Measurements from ENCODE around the gene PPP1R12B.
"Not testable (repeated sequence)": the region's sequence is repeated elsewhere in the genome, so short reads cannot be mapped to it uniquely, and the experiment has no call there.

PPP1R12B gene

DNA sequence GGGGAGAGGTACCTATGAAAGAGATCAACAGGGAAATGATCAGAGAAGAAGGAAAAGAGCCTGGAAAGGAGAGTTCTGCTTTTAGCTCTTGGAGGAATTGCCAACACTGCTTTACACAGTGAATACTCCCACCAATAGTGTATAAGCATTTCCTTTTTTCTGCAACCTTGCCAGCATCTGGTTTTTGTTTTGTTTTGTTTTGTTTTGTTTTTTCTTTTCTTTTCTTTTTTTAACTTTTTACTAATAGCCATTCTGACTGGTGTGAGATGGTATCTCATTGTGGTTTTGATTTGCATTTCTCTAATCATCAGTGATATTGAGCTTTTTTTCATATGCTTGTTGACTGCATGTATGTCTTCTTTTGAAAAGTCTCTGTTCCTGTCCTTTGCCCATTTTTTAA, 165.4 kb downstream of the PPP1R12B start:
- not testable (repeated sequence) for DNase-seq (ENCODE audit: low read depth, low spot score); H3K4me3 ChIP-seq (ENCODE audit: low read length)

- DNase-seq (ENCODE audit: low read depth, low spot score) = no peak
- no peak overlapping the region for H3K4me3 ChIP-seq (ENCODE audit: low read length)
Measured at GRCh38 chr1:202516434-202516877, 168.0 kb downstream of the PPP1R12B start.

GRCh38 chr1:202517146-202517545, 168.6 kb downstream of the PPP1R12B start:
- not testable (repeated sequence) for DNase-seq (ENCODE audit: low read depth, low spot score); H3K4me3 ChIP-seq (ENCODE audit: low read length)

DNA sequence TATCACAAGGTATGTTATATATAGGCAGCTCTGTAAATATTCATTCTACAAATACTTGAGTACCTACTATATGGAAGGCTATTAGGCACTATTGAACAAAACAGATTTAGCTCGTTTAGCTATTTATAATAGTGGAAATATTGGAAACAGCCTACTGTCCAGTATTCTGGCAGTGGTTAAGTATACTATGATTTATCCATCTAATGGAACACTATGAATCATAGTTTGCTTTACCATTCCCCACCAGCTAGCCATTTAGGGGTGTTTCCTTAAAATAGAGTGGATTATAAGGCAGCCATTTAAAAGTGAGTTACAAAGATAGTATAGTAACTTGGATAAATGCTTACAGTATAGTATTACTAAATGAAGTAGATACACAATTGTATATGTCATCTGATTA, 169.7 kb downstream of the PPP1R12B start:
- not testable (repeated sequence) for H3K4me3 ChIP-seq (ENCODE audit: low read length)

GRCh38 chr1:202518905-202519304, 170.4 kb downstream of the PPP1R12B start:
- DNase-seq (ENCODE audit: low read depth, low spot score); H3K4me3 ChIP-seq (ENCODE audit: low read length): not testable (repeated sequence)

More for the DNA sequence above, 169.7 kb downstream of the PPP1R12B start:
- not testable (repeated sequence) for DNase-seq (ENCODE audit: low read depth, low spot score)

DNA sequence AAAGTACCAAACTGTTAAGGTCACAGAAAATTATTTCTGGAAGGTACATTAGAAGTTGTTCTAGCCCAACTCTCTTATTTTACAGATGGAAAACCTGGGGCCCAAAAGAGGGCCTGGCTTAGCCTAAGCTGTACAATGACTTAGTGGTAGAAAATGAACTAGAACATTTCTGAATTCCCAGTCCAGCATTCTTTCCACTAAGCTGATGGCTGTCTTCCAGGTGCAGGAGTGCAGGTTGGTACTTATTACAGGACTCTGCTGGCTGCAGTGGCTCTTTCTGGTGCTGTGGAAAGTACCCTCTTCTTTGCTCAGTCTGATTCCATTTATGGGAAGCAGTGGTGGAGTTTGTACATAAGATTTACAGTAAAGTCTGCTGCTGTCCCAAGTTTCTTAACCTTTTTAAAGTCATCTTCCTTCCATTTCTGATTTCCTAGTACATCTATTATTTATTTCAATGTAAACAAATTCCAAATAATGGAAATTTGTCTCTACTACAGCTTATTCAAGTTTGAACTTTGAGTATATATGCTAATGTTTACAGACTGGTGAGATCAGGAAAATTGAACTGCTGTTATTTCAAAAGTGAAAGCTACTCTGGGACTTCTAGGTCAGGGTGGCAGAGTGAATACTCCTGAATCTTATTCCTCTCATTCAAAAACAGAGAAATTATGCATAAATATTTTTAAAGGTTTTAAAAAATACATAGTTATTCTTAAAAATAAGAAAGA, 171.8 kb downstream of the PPP1R12B start:
- H3K4me3 ChIP-seq (ENCODE audit: low read length); DNase-seq (ENCODE audit: low read depth, low spot score): not testable (repeated sequence)

DNA sequence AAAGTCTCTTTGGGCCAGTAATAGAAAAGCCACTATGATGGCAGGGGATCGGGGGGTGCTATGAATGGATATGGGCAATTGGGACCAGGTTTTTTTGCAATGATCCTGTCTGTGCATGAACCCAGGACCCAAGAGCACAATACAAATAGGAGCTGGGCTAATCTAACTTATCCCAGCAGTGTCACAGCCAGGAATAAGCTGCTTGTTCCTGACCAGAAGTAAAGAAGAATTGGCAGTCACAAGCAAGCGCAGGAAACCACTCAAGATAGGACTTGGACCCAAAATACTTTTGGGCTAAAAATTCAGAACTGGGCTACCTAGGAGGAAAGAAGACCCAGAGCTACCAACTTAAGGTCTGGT, 172.3 kb downstream of the PPP1R12B start:
- not testable (repeated sequence) for DNase-seq (ENCODE audit: low read depth, low spot score); H3K4me3 ChIP-seq (ENCODE audit: low read length)

DNA sequence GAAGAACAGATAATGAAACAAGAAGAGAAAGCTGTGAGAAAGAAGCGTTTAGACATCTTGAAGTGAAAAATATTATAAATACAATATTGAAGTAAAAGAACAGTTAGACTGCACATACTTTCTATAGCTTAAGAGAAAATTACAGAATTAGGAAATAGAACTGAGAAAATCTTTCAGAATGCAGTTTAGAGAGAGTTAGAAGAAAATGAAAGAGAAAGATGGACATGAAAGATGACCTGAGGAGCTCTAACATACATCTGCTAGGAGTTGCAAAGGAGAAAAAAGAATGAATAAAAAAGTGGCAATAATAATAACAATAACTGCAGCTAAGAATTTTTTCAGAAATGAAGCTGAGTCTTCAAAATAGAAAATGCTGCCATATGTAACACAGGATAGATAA, 173.0 kb downstream of the PPP1R12B start:
- H3K4me3 ChIP-seq (ENCODE audit: low read length); DNase-seq (ENCODE audit: low read depth, low spot score): not testable (repeated sequence)

DNA sequence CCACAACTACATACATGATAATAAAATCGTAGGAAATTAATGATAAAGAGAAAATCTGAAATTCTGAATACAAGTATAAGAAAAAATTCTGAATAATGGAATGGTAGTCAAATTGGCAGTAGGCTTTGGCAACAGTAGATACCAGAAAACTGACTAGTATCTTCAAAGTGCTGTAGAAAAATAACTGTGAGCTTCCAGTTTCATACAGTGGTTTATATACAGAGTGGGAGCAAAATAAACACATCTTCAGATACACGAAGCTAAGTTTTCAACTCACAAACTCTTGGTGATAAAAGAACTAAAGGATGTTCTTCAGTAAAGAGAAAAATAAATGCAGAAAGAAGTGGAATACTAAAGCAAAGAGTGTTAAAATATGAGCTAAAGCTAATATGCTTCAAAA, 173.4 kb downstream of the PPP1R12B start:
- no peak overlapping the region for H3K4me3 ChIP-seq (ENCODE audit: low read length)
- DNase-seq (ENCODE audit: low read depth, low spot score) = no peak

GRCh38 chr1:202526056-202526455, 177.6 kb downstream of the PPP1R12B start:
- DNase-seq (ENCODE audit: low read depth, low spot score); H3K4me3 ChIP-seq (ENCODE audit: low read length): not testable (repeated sequence)

- DNase-seq (ENCODE audit: low read depth, low spot score); H3K4me3 ChIP-seq (ENCODE audit: low read length): not testable (repeated sequence)
Measured at GRCh38 chr1:202528096-202528722, 179.7 kb downstream of the PPP1R12B start.

GRCh38 chr1:202530686-202531085, 182.2 kb downstream of the PPP1R12B start:
- not testable (repeated sequence) for DNase-seq (ENCODE audit: low read depth, low spot score); H3K4me3 ChIP-seq (ENCODE audit: low read length)

GRCh38 chr1:202531472-202531811, 182.9 kb downstream of the PPP1R12B start:
- DNase-seq (ENCODE audit: low read depth, low spot score) = no peak
- H3K4me3 ChIP-seq (ENCODE audit: low read length) = no peak overlapping the region

DNA sequence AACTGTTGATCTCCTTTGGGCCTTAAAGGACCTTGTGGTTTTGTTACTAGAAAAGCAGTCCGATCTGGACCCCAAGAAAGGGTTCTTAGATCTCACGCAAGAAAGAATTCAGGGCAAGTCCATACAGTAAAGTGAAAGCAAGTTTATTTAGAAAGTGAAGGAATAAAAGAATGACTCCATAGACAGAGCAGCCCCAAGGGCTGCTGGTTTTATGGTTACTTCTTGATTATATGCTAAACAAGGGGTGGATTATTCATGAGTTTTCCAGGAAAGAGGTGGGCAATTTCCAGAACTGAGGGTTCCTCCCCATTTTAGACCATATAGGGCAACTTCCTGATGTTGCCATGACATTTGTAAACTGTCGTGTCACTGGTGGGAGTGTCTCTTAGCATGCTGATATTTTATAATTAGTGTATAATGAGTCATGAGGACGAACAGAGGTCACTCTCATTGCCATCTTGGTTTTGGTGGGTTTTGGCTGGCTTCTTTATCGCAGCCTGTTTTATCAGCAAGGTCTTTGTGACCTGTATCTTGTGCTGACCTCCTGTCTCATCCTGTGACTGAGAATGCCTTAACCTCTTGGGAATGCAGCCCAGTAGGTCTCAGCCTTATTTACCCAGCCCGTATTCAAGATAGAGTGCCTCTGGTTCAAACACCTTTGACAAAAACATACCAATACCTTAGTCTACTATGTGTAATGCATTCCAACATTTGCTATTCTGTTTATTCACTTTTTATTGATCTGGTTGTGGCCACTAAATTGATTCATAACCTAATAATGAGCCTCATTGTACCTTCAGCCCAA, 183.5 kb downstream of the PPP1R12B start:
- H3K4me3 ChIP-seq (ENCODE audit: low read length); DNase-seq (ENCODE audit: low read depth, low spot score): not testable (repeated sequence)

GRCh38 chr1:202539166-202539574, 190.7 kb downstream of the PPP1R12B start:
- DNase-seq (ENCODE audit: low read depth, low spot score) = not testable (repeated sequence)

DNA sequence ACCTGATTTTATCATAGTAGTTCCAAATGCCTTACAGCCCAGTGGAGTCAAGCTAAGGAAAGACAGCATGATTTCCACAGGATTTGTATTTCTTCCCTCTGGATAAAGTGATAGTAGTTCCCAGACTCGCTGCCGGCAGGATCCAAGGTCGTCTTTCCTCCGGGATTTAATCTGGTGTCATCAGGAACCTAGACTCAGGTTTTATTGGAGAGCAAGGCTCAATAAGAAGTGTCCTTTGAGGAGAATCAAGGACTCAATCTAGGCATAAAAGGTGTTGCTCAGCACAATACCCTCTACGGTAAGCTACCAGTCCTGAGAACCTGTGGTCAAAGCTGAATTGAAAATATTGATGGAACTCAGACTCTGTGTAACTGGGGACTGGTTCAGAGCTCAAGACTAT, 191.1 kb downstream of the PPP1R12B start:
- not testable (repeated sequence) for DNase-seq (ENCODE audit: low read depth, low spot score); H3K4me3 ChIP-seq (ENCODE audit: low read length)

More at GRCh38 chr1:202539166-202539574, 190.7 kb downstream of the PPP1R12B start:
- H3K4me3 ChIP-seq (ENCODE audit: low read length) = not testable (repeated sequence)

- no peak overlapping the region for H3K4me3 ChIP-seq (ENCODE audit: low read length)
- DNase-seq (ENCODE audit: low read depth, low spot score) = no peak
Measured at GRCh38 chr1:202540014-202540413, 191.5 kb downstream of the PPP1R12B start.

- DNase-seq (ENCODE audit: low read depth, low spot score) = no peak
- no peak overlapping the region for H3K4me3 ChIP-seq (ENCODE audit: low read length)
Measured at GRCh38 chr1:202540448-202540847, 191.9 kb downstream of the PPP1R12B start.

DNA sequence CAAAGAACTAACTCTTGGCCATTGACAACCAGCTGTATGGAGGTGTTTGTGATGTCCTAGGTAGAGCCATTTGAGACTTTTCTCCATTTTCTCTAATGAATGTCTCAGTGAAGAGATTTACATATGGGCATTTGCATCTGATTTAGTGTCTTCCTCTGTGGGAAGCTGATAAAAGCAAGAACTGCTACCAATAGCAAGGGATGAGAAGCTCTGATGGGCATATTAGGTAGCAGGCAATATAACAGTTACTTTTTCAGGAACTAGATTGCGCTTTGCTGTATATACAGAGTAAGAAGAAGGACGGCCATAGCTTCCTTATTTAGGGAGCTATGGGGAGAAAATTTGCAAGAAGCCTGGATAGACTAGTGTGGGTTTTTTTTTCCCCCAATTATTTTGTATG, 192.4 kb downstream of the PPP1R12B start:
- H3K4me3 ChIP-seq (ENCODE audit: low read length); DNase-seq (ENCODE audit: low read depth, low spot score): not testable (repeated sequence)

DNA sequence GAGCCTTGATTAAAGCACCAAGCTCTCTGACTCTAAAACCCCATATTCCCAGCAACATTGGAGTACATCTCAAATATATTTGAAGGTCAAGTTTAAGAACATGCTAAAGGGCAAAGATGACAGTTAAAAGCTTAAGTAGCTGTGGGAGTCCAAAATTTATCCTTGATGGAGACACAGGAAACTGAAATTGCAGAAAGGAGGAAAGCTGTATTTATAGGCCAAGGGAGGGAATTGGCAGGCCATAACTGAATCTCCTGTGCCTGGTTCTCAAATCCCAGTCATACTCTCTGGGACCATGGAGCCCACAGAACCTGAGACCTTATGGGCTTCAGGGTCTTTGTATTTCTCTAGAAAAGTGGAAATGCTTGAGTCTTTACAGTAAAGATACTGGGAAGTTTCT, 193.9 kb downstream of the PPP1R12B start:
- H3K4me3 ChIP-seq (ENCODE audit: low read length); DNase-seq (ENCODE audit: low read depth, low spot score): not testable (repeated sequence)
